GM21381 (cell line): Measurements from ENCODE around the gene ANK2.
"Not testable (repeated sequence)": the region's sequence is repeated elsewhere in the genome, so short reads cannot be mapped to it uniquely, and the experiment has no call there.

Experiments used
- ATAC-seq: cut with Tn5 transposase; IDR thresholded peaks from one replicate; pipeline ENCODE4 v1.9.1; 2021; ENCODE audit warnings: mild to moderate bottlenecking, moderate library complexity; ENCODE audit not compliant: unreplicated experiment

Gene ANK2

DNA sequence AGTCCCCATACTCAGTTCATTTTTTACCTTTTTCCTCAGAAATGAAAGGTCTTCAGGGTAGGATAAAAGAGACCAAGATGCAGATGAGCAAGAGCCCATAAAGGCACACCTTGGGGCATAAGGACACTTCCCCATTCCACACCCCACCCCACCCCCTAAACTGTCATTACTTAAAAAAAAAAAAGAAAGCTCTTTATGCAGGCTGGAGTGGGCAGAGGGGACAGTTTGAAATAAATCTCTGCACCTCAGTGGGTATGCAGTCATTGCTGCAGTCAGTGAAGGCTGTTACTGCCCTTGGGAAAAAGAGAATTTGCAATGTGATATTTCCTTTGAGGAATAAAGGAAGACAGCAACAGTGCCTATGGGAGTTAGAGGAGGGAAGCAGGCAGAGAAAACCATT lies 137.5 kb downstream of the ANK2 start:
- no peak for ATAC-seq

DNA sequence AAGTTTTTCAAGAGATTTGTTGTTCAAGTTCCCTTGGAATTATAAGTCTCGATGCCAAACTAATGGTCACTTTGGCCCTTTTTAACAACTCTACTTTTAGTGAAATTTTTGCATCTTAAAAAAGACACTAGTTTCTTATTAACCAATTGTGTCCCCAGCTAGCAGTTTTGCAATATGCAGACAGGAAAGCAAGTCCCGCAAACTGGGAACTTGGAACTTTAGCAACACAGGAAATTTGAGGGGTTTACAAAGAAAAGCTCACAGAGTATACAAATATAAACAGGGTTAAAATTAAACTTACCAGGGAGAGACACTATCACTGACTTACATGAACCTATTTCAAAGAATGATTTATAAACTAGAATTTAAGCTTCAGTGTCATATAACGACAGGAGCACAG lies 137.9 kb downstream of the ANK2 start:
- ATAC-seq: no peak

DNA sequence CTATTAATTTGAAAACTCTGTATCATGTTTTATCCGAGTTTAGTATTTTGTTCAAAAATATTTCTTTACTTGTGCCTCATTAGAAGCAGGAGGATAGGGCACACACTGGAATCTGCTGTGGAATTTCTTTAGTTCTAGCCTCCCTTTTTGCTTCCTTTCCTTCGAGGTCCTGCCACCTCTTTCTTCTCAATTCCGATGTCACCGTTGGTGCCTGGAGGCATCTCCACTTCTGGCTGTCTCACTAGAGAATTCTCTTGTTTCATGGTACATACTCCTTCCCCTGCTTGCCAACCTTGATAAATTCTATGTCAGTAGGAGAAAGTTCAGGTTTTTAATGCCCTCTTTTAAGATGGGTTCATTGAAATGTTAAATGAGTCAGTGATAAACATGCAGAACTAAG lies 140.1 kb downstream of the ANK2 start:
- no peak for ATAC-seq

DNA sequence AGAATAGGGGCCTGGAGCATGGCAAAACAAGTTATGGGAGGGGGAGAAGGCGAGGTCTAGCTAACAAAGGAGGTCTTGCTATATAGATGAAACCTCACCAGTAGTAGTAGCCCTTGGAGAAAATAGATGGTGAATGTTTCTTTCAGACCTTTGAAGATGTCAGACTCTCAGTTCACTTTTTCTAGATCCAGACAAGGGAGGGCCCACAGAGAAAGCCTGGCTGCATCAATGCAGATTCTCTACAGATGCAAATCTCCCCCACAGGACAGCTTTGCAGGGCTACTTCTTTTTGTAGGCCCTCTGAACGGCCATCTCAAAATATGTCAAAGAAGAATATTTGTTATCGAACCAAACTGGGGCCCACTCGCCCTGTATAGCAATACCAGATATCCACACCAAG lies 159.7 kb downstream of the ANK2 start:
- no peak for ATAC-seq

DNA sequence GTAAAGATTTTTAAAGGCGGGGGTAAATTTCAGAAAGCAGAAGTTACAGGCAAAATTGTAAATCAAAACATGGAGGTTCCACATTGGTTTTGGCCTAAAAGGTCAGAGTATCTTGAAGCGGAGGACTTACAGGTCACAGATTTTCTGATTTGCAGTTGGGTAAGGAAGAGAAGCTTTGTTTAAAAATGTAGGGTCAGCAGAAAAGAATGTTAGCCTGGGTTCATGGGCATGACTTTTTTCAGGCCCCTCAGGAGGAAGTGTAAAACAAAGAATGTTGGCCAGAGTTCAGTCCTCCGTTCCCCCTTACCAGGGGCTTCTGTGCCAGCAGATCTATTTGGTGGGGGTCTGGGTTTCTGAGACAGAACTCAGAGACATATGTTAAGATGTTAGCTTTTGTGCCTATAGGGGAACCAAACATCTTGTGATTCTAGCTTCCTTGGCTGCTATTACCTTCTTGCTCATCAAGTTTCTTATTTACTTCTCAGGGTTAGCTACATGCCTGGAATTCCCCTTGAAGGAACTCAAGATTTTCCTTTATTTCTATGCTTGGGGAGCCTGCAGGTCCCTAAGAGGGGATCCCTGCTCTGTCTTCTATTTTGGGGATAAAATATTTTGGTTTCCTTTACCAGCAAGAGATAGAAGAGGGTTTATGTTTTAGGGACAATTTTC lies 160.3 kb downstream of the ANK2 start:
- no peak for ATAC-seq

DNA sequence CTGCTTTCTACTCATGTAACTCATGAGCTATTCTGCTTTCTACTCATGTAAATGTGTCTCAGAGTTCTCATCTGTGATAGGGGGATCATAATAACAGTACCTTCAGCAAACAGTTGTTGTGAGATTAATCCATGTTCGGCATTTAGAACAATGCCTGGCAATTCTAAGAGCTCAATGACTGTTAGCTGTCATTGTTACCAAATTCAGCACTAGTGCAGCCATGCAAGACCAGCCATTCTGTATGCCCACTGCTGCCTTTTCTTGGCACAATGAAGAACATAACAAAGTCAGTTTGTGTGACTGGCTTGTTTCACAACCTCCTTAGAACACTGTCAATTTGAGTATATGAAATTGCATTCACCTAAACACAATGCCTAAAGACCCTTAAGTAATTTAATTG lies 163.2 kb downstream of the ANK2 start:
- no peak for ATAC-seq

DNA sequence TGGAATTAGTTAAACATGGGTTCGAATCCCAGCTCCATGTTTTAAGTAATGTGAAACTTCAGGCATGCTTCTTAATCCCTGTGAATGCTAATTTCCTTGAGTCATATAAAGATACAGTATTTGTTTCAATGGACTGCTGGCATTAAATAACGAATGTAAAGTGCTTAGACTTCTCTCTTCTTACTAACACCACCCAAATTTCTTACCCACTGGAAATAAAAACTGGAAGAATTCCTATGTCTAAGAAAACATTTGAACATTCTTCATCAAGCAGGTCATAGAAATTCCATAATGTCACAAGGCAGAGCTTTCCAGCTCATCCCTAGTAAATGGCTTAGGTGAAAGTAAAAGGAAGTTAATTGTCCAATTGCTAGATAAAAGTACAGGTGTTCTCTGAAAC lies 172.5 kb downstream of the ANK2 start:
- ATAC-seq: no peak

DNA sequence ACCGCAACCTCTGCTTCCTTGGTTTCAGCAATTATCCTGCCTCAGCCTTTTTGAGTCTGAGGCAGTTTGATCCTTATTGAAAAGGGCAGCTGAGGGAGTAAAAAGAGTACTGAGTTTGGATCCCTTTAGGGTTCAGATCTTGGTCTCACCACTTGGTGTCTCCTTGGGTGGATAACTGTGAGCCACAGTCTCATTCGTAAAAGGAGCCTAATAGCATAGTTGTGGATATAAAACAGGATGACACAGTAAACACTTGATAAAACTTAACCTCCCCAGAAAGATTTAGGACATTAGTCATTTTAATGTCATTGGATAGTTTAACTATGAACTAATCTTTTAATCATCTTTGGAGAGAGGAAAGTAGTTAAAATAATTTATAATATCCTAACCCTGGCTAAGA lies 173.0 kb downstream of the ANK2 start:
- no peak for ATAC-seq

DNA sequence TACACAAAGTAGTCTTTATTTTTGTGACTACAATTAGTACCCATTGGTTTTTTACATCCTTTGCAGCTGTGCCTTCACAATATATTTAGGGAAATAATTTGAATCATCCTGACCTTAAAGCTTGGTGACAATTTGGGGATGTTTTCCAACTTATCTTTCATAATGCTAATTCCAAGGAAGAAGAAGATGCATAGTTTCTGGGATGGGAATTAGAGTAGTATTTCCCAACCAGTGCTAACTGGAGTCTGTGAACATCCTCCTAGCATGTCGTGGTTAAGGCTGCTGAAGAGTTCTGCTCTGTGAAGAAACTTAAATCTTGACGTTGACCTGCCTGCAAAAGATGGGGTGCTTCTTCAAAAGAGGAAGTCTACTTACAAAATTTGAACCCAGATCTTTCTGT lies 173.5 kb downstream of the ANK2 start:
- ATAC-seq: no peak

DNA sequence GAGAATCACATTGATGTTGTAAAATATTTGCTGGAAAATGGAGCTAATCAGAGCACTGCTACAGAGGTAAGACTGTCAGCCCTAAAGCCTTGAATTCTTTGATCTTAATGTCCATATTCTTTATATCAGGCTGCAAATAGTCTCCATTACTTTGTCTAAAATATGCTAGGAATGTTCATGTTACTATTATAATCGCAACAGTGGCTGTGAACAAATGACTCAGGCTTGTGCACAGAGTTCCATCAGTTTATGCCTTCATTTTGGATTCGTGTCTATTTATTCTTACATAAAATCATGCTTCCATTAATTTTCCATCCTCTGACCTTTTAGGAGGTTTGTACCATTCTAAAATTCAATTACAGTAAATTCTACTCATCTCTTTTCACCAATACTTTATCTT lies 182.7 kb downstream of the ANK2 start:
- no peak for ATAC-seq

DNA sequence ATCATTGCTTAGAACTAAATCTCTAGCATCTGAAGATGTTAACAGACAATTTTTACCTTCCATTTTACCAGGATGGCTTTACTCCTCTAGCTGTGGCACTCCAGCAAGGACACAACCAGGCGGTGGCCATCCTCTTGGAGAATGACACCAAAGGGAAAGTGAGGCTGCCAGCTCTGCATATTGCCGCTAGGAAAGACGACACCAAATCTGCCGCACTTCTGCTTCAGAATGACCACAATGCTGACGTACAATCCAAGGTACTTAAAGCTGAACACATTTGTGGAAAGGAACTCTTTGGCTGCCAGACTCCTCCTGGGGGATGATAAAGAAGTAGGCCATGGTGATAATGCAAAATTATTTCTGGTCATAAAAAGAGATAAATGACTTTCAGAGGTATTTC lies 187.5 kb downstream of the ANK2 start:
- no peak for ATAC-seq

DNA sequence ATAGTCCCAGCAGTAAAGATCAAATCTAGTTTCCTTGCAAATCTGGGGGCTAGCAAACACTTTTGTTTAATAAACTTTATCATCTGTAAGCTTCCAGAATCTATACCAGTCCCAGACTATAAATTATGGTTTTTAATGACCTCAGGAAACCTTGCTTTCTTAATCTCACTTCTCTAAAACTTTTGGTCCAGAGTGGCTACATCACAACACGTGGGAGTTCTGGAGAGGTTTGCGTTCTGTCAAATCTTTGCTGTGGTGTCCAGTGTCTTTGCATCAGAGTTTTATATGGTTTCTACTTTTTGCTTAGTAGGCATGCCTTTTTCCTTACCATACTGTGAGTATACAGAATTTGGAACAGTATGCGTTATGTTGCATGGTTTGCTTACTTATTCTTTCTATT lies 193.9 kb downstream of the ANK2 start:
- no peak for ATAC-seq

DNA sequence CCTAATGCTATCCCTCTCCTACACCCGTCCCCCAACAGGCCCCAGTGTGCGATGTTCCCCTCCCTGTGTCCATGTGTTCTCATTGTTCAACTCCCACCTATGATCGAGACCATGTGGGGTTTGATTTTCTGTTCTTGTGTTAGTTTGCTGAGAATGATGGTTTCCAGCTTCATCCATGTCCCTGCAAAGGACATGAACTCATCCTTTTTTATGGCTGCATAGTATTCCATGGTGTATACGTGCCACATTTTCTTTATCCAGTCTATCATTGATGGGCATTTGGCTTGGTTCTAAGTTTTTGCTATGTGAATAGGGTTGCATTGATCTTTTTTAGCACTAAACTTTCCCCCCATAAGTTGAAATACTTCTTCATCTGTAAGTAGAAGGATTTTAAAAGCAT lies 195.3 kb downstream of the ANK2 start:
- not testable (repeated sequence) for ATAC-seq

DNA sequence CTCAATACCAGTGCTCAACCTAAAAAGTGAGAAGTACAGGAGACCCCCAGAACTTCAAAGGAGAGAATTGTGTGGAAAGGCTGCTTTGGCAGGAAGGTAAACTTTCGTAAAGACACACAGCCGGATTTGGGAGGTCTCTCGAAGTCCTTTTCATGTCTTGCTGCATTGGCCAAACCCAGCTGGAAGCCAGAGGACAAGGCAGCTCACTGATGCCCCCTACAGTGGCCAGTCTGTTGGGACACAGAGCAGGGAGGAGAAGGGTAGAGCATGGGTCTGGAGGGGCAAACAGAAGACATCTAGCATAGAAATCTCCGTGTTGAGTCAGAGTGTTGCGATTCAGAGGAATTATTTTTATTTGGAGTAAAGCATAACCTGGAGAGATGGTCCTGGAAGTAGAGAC lies 198.9 kb downstream of the ANK2 start:
- ATAC-seq: no peak

DNA sequence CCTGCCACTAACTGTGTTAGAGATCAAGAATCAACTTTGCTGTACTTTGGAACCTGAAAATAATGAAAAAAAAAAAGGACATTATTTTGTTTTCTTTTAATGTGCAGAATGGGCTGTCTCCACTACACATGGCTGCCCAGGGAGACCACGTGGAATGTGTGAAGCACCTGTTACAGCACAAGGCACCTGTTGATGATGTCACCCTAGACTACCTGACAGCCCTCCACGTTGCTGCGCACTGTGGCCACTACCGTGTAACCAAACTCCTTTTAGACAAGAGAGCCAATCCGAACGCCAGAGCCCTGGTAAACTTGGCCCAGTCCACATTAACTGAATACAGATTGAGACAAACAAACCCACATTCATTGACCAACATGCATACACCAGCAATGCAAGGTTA lies 206.2 kb downstream of the ANK2 start:
- no peak for ATAC-seq

DNA sequence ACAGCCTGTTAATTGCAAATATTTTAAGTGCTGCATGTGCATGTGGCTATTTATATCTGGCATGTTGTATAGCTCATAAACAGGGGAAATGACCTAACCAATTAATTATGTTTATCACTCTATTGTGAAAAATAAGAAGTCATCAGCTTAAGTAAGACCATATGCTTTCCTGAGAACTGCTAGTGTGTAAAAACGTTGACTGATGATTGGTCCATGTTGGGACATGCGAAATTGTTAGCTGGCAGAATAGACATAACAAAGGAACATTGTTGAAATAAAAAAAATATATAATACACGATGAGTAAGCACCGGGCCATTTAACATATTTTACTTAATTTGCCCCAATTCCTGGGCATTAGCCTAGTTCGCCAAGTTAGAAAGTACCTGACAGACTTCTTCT lies 207.5 kb downstream of the ANK2 start:
- ATAC-seq: no peak

DNA sequence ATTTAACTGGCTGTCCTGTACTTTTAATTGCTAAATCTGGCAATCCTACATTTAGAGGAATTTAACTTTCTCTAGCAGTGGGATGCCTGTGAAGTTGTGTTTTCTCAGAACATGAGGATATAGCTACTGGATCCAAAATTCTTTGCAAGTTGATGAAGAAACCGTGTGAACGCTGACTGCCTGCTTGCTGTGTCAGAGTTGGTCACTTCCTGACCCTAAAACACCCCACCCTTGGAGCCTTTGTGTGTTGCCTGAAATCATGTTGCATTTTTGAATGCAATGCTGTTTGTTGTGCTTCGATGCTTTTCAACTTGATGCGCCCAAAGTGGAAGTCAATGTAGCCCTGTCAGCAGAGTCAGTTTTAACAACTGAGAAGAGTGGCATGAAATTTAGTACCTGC lies 211.2 kb downstream of the ANK2 start:
- ATAC-seq: no peak

DNA sequence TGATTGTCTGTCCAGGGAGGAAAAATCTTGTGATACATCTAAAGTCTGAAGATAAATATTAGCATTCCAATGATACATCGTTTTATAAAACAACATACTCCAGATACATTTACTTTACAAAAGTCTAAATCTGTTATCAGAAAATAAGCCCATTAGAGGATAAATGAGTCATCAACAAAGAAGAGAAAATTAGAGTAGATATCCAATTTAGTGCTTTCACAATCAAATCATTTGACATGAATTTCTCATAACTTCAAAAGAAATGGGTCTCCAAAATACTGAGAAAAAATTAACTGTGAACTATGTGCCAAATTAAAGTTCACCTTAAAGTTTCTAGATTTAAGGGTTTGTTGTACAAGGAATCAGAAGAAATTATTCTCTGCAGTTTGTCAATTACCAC lies 213.8 kb downstream of the ANK2 start:
- no peak for ATAC-seq

DNA sequence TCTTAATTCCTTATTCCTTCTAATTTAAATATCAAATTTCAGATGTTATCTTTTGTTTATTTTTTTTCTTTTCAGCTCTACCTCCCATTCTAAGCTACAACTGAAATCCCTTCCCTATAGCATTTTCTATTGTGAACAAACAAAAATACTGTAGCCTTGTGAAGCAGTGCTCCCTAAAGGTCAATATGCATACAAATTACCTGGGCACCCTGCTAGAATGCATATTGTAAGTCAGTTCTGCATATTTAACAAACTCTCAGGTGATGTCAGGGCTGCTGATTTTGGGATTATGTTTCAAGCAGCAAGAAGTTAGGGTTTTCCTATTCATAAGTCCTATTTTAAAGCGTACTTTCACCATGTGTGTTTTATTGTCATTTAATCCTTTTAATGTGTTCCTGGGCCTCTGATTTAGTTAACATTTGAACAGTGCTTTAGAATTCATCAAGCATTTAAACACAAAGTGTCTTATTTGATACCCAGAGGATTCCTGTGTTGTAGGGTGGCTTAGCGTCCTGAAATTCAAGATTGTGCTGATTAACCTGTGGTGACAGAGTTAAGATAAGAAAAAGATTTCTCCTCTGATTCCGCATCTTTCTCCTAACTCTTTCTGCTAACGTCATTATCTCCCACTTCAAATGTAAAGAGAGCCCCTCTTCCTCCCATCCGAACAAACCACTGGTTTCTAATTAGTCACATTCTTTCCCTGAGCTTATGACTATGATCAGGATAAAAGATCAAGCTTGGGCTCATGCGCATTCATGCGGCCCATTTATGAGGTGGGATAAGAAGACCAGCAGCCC lies 221.3 kb downstream of the ANK2 start:
- no peak for ATAC-seq

DNA sequence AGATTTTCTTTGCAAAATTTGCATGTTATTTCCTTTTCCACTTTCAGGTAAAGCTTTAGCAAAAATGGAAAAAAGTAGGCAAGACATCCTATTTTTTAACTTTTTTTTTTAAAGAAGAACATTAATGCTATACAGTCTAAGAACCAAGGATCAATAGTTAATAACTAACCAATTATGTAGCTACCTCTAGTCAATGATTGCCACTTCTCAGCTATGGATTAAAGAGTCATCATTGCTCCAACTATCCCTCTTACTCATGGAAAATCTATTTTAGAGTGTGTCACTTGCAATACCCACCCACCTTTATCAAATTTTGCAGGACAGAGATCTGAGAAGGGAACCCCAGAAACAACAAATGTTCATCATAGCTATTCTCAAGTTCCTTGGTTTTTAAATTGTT lies 223.1 kb downstream of the ANK2 start:
- no peak for ATAC-seq

DNA sequence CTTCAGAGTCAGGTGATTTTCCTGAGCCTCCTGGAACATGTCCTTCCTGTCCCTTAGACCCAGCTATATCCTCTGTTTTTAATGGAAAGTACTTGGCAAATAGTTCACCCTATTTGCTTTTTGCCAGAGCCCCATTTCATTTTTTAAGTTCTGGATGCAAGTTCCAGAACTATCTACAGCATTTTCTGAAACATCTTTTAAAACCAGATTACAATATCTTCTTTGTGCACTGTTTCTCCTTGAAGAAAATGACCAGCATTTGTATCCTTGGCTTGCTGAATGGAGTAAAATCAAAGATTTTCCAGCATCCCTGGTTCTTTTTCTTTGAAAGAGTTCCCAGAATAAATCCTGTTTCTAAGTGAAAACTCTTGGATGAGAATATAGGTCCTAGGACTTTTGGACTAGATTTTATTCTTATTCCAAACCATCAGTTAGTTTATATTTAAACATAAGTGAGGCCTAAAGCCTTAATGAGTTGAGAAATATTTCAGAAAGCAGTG lies 224.3 kb downstream of the ANK2 start:
- no peak for ATAC-seq

DNA sequence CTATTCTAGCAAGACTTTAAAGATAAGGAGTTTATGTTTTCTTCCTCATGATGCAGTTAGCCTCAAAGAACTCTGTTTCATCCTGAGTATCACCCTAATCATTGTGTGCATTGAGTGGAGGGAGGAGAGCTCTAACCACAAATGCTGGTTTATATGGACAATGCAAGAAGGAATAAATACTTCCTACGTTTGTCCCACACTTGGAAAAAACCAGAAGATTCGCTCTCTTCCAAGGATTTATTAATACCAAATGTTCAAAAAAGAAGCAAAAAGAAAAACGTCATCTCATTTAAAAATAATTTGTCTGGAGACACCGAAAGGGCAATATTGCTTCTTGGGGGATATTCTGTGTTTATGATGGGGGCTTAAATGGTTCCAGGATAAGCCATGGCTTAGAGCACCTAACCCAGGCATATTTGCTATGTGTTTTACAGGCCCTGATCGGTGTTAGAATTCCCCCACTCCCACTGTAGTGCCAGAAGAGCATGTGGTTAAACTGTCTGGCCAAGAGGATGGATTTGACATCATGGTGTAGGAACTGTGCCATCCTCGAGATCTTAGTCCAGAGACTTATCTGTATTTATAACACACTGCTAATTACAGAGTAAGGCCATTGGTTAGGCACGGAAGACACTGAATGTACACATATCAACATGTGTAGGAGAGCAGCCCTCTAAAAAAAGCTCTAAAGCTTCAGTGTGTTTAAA lies 227.2 kb downstream of the ANK2 start:
- no peak for ATAC-seq
